IPS-NIHi7 (cell line): ENCODE data around the gene ECT2L.

Experiments
- DNase-seq: peaks from one replicate; pipeline ENCODE4 v3.0.0; 2012; ENCODE audit warnings: mixed read lengths; ENCODE audit errors: extremely low spot score

ECT2L gene

DNA sequence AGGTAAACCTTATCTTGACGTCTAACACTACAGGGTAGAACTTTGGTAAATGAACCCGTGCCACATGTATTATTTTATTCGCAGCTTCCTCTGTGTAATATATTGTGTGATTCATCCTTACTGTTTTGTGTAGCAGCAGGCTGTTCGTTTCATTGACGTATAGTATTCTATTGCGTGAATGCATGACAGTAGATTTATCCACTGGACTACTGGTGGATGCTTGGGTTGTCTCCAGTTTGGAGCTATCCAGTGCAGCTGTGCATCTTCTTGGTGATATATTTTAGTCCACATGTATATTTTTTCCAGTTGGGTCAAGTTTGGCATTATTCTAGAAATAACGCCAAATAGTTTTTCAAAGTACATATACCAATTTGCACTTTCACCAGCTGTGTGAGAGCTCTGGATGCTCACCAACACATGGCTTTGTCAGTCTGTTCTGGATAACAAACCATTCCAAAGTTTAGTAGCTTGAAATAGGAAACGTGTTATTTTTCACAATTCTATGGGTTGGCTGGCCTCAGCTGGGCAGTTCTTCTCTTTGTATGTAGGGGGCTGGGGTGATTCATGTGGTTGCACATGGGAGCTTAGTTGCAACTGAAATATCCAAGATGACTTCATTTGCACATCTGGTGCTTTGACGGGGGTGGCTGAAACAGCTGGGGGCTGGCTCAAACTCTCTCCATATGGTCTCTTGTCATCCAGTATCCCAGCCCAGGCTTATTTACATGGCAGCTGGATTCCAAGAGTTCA is 9.3 kb downstream of the ECT2L start:
- no peak for DNase-seq

- no peak for DNase-seq
Observed at GRCh38 chr6:138806889-138807288, 11.0 kb downstream of the ECT2L start.

DNA sequence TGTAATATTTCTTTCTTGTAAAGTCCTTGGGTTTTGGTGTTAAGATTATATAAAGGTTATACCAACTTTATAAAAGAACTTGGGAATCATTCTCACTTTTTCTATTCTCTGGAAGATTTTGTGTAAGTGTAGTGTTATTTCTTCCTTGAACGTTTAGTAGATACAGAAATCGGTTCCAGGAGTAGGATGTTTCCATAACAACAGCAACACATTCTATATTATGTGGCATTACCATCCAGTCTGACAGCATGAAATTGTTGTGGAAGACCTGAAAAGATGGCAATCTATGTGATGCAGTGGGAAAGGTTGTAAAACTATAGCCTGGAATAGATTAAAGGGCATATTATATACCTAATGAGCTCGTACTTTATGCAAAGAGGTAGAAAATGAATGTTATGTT is 13.8 kb downstream of the ECT2L start:
- no peak for DNase-seq

DNA sequence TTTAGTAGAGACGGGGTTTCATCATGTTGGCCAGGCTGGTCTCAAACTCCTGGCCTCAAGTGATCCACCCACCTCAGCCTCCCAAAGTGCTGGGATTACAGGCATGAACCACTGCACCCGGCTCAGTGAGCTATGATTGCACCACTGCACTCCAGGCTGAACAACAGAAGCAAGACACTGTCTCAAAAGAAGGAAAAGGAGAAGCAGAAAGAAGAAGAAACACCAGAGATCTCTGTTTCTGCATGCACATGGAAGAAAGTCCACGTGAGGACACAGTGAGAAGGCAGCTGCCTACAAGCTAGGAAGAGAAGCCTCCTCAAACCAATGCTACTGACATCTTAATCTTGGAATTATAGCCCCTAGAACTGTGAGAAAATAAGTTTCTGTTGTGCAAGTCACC is 16.0 kb downstream of the ECT2L start:
- no peak for DNase-seq

GRCh38 chr6:138814179-138814834 is 18.4 kb downstream of the ECT2L start:
- DNase-seq = no peak

GRCh38 chr6:138815221-138815620 is 19.3 kb downstream of the ECT2L start:
- no peak for DNase-seq

- DNase-seq = peak; percentile 54
Observed at GRCh38 chr6:138815797-138816528, 20.1 kb downstream of the ECT2L start.

GRCh38 chr6:138817799-138818198 is 21.9 kb downstream of the ECT2L start:
- peak; percentile 76 for DNase-seq

DNA sequence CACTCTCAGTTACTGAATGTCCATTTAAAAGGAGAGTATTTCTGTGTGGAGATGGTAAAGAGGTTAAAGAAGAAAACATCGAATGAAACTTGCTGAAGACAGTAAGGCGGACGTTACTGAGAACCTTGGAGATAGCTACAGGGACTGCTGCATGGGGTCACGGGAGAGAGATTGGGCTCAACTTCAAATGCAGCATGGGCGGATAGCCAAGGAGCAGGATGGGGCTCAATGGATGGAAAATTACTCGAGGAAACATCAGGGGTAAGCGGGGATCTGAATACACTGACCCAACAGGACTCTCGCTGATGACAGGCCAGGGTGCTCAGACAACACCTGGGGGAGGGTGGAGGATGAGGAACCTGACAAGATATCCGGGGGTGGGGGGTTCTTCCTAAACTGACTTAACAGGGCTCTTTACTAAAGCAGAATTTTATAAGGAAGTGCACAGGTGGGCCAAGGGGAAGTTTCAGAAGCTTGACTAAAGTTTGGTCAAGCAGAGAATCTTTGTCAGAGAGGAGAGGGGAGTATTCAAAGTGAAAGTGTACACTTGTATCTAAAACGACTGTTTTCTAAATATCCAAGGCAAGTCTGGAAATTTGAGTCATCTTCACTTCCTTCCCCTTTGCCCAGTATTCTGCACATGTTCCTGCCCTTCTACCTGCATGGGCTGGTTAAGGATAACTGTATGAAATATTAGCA is 22.8 kb downstream of the ECT2L start:
- DNase-seq = no peak

- DNase-seq = no peak
Observed at GRCh38 chr6:138821519-138821918, 25.6 kb downstream of the ECT2L start.

- no peak for DNase-seq
Observed at GRCh38 chr6:138824482-138825144, 28.7 kb downstream of the ECT2L start.

GRCh38 chr6:138830248-138830647 is 34.4 kb downstream of the ECT2L start:
- DNase-seq = no peak

DNA sequence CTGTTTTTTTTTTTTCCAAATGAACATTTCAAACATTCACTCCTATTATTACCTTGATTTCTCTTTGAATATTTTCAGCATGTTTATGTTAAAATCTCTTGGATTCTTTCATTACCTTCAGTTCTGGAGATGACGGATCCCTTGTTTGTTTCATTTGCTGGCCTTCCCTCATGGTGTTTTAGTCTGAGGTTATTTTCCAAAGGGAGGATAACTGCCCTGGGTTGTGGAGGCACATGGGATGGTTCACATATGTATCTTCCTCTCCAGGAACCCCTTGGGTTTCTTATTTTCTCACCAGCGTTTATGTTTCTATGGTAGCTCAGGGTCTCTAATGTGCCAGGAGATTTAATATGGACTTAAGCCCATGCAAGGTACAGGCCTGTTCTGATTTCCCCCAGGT is 36.3 kb downstream of the ECT2L start:
- no peak for DNase-seq

- DNase-seq = no peak
Observed at GRCh38 chr6:138833816-138834539, 38.1 kb downstream of the ECT2L start.

- no peak for DNase-seq
Observed at GRCh38 chr6:138837246-138837645, 41.4 kb downstream of the ECT2L start.

GRCh38 chr6:138844192-138844591 is 48.3 kb downstream of the ECT2L start:
- peak; percentile 34 for DNase-seq

DNA sequence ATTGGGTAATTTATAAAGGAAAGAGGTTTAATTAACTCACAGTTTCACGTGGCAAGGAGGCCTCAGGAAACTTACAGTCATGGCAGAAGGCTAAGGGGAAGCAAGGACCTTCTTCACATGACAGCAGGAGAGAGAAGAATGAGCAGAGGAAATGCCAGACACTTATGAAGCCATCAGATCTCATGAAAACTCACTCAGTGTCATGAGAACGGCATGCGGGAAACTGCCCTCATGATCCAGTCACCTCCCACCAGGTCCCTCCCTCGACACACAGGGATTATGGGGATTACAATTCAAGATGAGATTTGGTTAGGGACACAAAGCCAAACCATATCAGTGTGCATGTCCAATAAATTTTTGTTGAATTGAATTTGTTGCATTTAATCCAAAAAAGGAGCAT is 52.0 kb downstream of the ECT2L start:
- no peak for DNase-seq

- DNase-seq = no peak
Observed at GRCh38 chr6:138848461-138848860, 52.6 kb downstream of the ECT2L start.

DNA sequence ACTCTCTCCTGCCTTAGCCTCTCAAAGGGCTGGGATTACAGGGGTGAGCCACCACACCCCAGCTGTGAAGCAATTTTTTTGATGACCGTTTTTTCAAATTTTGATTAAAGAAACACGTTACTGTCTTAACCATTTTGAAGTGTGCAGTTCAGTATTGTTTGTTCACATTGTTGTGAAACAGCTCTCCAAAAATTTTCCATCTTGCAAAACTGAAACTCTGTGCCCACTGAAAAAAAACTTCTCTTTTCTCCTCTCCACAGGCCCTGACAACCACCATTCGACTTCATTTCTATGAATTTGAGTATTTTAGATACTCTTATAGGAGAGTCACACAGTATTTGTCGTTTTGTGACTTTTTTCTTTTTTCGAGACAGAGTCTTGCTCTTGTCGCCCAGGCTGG is 53.9 kb downstream of the ECT2L start:
- no peak for DNase-seq

GRCh38 chr6:138856654-138857053 is 60.8 kb downstream of the ECT2L start:
- no peak for DNase-seq

GRCh38 chr6:138857775-138858174 is 61.9 kb downstream of the ECT2L start:
- DNase-seq = no peak
